GM18909 (cell line): ENCODE data around the gene TEX54.
A peak's percentile ranks its signal among the peaks of the same experiment; 100 is the strongest.
"Not testable (repeated sequence)": the region's sequence is repeated elsewhere in the genome, so short reads cannot be mapped to it uniquely, and the experiment has no call there.

Experiments
- ATAC-seq: cut with Tn5 transposase; IDR thresholded peaks from one replicate; pipeline ENCODE4 v1.9.1; 2021; ENCODE audit warnings: mild to moderate bottlenecking; ENCODE audit not compliant: unreplicated experiment, poor library complexity

Gene TEX54

GRCh38 chr11:62832336-62833234 lies at the start of gene TEX54:
TEX54 (minus strand) TSS chr11:62832841.
- peak; percentile 16 for ATAC-seq

GRCh38 chr11:62882431-62882749 lies 49.7 kb upstream of the TEX54 start:
- no peak for ATAC-seq

GRCh38 chr11:62881579-62882430 lies 49.2 kb upstream of the TEX54 start:
- peak; percentile 45 for ATAC-seq

- peak; percentile 75 for ATAC-seq
These were observed 48.4 kb upstream of the TEX54 start, which contains the start of gene SLC3A2 for GRCh38 chr11:62880803-62881578. SLC3A2 (plus strand) TSS chr11:62880896; CDS start chr11:62881024, 128 bp downstream.

- ATAC-seq = peak; percentile 19
These were observed 47.7 kb upstream of the TEX54 start for GRCh38 chr11:62880231-62880802.

GRCh38 chr11:62879235-62879978 lies 46.8 kb upstream of the TEX54 start:
- no peak for ATAC-seq

GRCh38 chr11:62876712-62877111 lies 44.1 kb upstream of the TEX54 start:
- ATAC-seq = no peak

GRCh38 chr11:62875698-62876478 lies 43.2 kb upstream of the TEX54 start:
- no peak for ATAC-seq

- no peak for ATAC-seq
These were observed 42.2 kb upstream of the TEX54 start for GRCh38 chr11:62874851-62875250.

- no peak for ATAC-seq
These were observed 33.0 kb upstream of the TEX54 start for GRCh38 chr11:62865635-62866034.

GRCh38 chr11:62863687-62864335 lies 31.2 kb upstream of the TEX54 start:
- no peak for ATAC-seq

- not testable (repeated sequence) for ATAC-seq
These were observed 29.0 kb upstream of the TEX54 start for GRCh38 chr11:62861564-62862192.

- ATAC-seq = no peak
These were observed 28.4 kb upstream of the TEX54 start for GRCh38 chr11:62860835-62861563.

- ATAC-seq = not testable (repeated sequence)
These were observed 26.7 kb upstream of the TEX54 start for GRCh38 chr11:62859281-62859703.

GRCh38 chr11:62858201-62858600 lies 25.6 kb upstream of the TEX54 start:
- no peak for ATAC-seq

GRCh38 chr11:62857541-62857982 lies 24.9 kb upstream of the TEX54 start:
- no peak for ATAC-seq

- no peak for ATAC-seq
These were observed 23.8 kb upstream of the TEX54 start for GRCh38 chr11:62856333-62856895.
